Fibroblast of mammary gland (primary cell): ENCODE results near the gene MYOZ3.
A peak's percentile ranks its signal among the peaks of the same experiment; 100 is the strongest.

ENCODE experiments used
- DNase-seq: peaks from one replicate; pipeline ENCODE4 v3.0.0-alpha.2; 2010; ENCODE audit warnings: low read depth
- H3K4me3 ChIP-seq: 2 replicates; pipeline ENCODE4 v1.5.1; 2011; ENCODE audit warnings: low read depth, mild to moderate bottlenecking, low read length, moderate library complexity; ENCODE audit not compliant: control insufficient read depth
- CTCF ChIP-seq: conservative IDR thresholded peaks from 2 replicates; pipeline ENCODE4 v1.5.1; 2011; ENCODE audit warnings: low read depth, low read length, inconsistent platforms; ENCODE audit not compliant: control insufficient read depth, insufficient read depth

The MYOZ3 gene

GRCh38 chr5:150651924-150652671, 9.0 kb upstream of the MYOZ3 start:
- TF ChIP-seq CTCF: no peak
- H3K4me3 ChIP-seq: no peak overlapping the region

GRCh38 chr5:150653145-150653761, 7.8 kb upstream of the MYOZ3 start:
- peak; percentile 64 for DNase-seq
- peak; percentile 49 for TF ChIP-seq CTCF
- no peak overlapping the region for H3K4me3 ChIP-seq

More at GRCh38 chr5:150651924-150652671, 9.0 kb upstream of the MYOZ3 start:
- DNase-seq: no peak

GRCh38 chr5:150653762-150654556, 7.1 kb upstream of the MYOZ3 start:
- DNase-seq: no peak
- H3K4me3 ChIP-seq: no peak overlapping the region
- TF ChIP-seq CTCF: no peak

GRCh38 chr5:150655221-150655620, 5.8 kb upstream of the MYOZ3 start:
- no peak for DNase-seq
- H3K4me3 ChIP-seq: no peak overlapping the region
- TF ChIP-seq CTCF: no peak

- peak overlapping the region; percentile 49 for H3K4me3 ChIP-seq
- TF ChIP-seq CTCF: peak; percentile 36
- DNase-seq: peak; percentile 38
Measured at GRCh38 chr5:150656191-150657132, 4.6 kb upstream of the MYOZ3 start.

GRCh38 chr5:150658121-150658520, 2.9 kb upstream of the MYOZ3 start:
- H3K4me3 ChIP-seq: no peak overlapping the region
- TF ChIP-seq CTCF: no peak
- no peak for DNase-seq
